Measurements from ENCODE around the gene TMEM132D.

The TMEM132D gene

DNA sequence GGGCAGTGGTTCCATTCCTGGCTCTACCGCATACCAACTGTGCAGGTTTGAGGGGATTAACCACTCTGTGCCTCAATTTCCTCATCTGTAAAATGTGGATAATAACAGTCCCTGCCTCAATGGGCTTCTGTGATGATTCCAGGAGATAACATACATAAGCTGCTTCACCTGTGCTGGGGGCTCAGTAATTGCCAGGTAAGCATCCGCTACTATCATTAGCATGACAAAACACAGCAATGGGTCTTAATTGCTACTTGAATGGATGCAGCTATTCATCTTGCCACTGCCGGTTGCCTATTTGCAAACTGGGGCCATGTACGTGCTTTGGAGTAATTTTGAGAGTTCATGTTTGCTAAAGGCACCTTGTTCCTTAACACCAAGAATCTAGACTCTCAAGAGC lies 132.6 kb downstream of the TMEM132D start:
- no peak overlapping the region for H3K4me3 ChIP-seq (ENCODE audit: control insufficient read depth, low read depth, low read length)
- TF ChIP-seq, protein P1, sequence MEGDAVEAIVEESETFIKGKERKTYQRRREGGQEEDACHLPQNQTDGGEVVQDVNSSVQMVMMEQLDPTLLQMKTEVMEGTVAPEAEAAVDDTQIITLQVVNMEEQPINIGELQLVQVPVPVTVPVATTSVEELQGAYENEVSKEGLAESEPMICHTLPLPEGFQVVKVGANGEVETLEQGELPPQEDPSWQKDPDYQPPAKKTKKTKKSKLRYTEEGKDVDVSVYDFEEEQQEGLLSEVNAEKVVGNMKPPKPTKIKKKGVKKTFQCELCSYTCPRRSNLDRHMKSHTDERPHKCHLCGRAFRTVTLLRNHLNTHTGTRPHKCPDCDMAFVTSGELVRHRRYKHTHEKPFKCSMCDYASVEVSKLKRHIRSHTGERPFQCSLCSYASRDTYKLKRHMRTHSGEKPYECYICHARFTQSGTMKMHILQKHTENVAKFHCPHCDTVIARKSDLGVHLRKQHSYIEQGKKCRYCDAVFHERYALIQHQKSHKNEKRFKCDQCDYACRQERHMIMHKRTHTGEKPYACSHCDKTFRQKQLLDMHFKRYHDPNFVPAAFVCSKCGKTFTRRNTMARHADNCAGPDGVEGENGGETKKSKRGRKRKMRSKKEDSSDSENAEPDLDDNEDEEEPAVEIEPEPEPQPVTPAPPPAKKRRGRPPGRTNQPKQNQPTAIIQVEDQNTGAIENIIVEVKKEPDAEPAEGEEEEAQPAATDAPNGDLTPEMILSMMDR (conservative IDR thresholded peaks at IDR 0.05; ENCODE audit: control insufficient read depth, insufficient read depth, low read depth, low read length) = no peak

GRCh38 chr12:129765719-129766118 lies 138.1 kb downstream of the TMEM132D start:
- no peak for DNase-seq (ENCODE audit: low read depth)

More for the DNA sequence above, 132.6 kb downstream of the TMEM132D start:
- DNase-seq (ENCODE audit: low read depth) = no peak

GRCh38 chr12:129762436-129762835 lies 141.4 kb downstream of the TMEM132D start:
- TF ChIP-seq, protein P1 (conservative IDR thresholded peaks at IDR 0.05; ENCODE audit: control insufficient read depth, insufficient read depth, low read depth, low read length) = no peak
- no peak for DNase-seq (ENCODE audit: low read depth)
- no peak overlapping the region for H3K4me3 ChIP-seq (ENCODE audit: control insufficient read depth, low read depth, low read length)

More at GRCh38 chr12:129765719-129766118, 138.1 kb downstream of the TMEM132D start:
- no peak overlapping the region for H3K4me3 ChIP-seq (ENCODE audit: control insufficient read depth, low read depth, low read length)
- TF ChIP-seq, protein P1 (conservative IDR thresholded peaks at IDR 0.05; ENCODE audit: control insufficient read depth, insufficient read depth, low read depth, low read length) = no peak

DNA sequence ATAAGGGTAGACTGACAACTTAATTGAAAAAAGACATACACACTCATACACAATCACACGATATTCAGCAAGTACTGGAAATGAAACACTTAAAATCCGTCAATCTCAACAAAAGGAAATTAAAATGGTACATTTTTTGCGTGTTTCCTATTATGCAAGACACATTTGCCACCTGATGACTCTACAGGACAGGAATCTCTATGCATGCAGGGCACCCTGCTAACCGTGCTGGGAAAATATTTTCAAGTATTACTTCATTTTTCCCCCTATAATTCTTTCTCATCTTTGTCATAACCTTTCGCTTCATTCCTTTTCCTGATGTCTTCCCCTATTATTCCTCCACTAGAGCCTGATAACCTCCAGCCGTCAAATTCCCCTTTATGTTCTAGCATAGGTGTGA lies 150.2 kb downstream of the TMEM132D start:
- DNase-seq (ENCODE audit: low read depth) = no peak
- TF ChIP-seq, protein P1 (conservative IDR thresholded peaks at IDR 0.05; ENCODE audit: control insufficient read depth, insufficient read depth, low read depth, low read length) = no peak
- H3K4me3 ChIP-seq (ENCODE audit: control insufficient read depth, low read depth, low read length) = no peak overlapping the region

DNA sequence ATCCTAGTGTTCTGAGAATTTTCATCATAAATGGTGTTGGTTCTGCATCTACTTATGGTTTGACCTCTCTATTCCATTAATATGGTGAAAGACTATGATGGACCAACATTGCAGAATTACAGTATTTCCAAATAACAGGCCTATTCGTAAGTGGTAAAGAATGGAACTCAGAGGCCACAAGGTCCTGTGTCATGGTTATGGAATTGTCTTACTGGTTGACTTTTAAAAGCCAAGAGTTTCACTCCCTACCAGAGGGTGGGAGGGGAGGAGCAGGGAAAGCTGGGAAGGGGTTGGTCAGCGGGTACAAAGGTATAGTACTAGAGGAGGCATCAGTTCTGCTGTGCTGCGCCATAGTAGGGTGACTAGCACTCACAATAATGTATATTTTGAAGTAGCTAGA lies 153.4 kb downstream of the TMEM132D start:
- no peak for DNase-seq (ENCODE audit: low read depth)
- TF ChIP-seq, protein P1 (conservative IDR thresholded peaks at IDR 0.05; ENCODE audit: control insufficient read depth, insufficient read depth, low read depth, low read length) = no peak
- H3K4me3 ChIP-seq (ENCODE audit: control insufficient read depth, low read depth, low read length) = no peak overlapping the region

DNA sequence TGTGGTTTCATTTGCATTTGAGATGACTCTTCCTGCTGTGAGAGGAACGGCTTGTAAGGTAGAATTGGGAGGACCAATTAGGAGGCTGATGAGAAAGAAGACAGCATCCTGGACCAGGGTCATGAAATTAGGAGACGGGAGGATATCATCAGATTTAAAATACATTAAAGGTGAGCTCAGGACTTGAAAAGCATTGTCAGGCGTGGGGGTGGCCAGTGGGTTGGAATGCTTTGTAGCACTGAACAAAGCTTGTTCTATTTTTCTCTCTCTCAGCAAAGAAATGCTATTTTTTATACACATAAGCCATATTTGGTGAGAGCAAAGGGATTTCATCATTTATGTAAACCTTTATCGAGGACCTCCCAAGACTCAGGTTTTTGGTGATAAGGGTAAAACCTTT lies 157.5 kb downstream of the TMEM132D start:
- no peak for DNase-seq (ENCODE audit: low read depth)
- TF ChIP-seq, protein P1 (conservative IDR thresholded peaks at IDR 0.05; ENCODE audit: control insufficient read depth, insufficient read depth, low read depth, low read length) = no peak
- H3K4me3 ChIP-seq (ENCODE audit: control insufficient read depth, low read depth, low read length) = no peak overlapping the region

DNA sequence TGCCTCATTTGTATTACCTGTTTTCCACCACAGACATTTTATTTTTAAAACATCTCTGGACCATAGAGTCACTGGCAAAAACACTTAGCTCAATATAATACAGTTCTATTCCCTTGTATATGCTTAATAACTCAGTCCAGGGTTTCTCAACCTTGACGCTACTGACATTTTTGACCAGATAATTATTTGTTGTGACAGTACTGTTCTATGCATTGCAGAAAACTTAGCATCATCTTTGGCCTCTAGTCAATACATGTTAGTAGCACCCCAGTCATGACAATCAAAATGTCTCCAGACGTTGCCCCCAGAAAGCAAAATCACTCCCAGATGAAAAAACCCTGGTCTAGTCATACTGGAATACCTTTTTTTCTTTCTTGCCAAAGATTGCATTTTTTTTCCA lies 174.7 kb downstream of the TMEM132D start:
- no peak overlapping the region for H3K4me3 ChIP-seq (ENCODE audit: control insufficient read depth, low read depth, low read length)
- no peak for DNase-seq (ENCODE audit: low read depth)
- TF ChIP-seq, protein P1 (conservative IDR thresholded peaks at IDR 0.05; ENCODE audit: control insufficient read depth, insufficient read depth, low read depth, low read length) = no peak

All from fibroblast of mammary gland (primary cell).